HCT116 (cell line): ENCODE results near the gene CFAP97D1. TPM values are rescaled to one million over a fixed set of nuclear protein-coding genes. Genes with fewer than 3 reads are reported as not detected.

Source experiments
- ATAC-seq: fragments of 200-7000 bp; cut with Tn5 transposase; 2 replicates; pipeline ENCODE4 v1.9.1; 2020; ENCODE audit warnings: mild to moderate bottlenecking, moderate library complexity
- BruUV-seq: library from RNA; stranded (reverse); fragments of 400-500 nt; replicated peaks from 2 replicates; lab custom pipeline; 2021; lab: Mats Ljungman, UMichigan
- CTCF ChIA-PET: fragments of 300-600 bp; sonication (Branson Sonifier 250); formaldehyde crosslinking; loops from one replicate; lab custom pipeline; 2021; ENCODE audit warnings: antibody characterized with exemption; lab: Charles Lee
- POLR2A ChIA-PET: fragments of 300-600, 350-600 bp; sonication (Branson Sonifier 250); formaldehyde crosslinking; loops from one replicate; lab custom pipeline; 2021; ENCODE audit warnings: antibody characterized with exemption; lab: Charles Lee
- RAD21 ChIA-PET, 2 experiments: fragments of 300-600 bp; sonication (Branson Sonifier 250); formaldehyde crosslinking; loops; one replicate each; lab custom pipeline; 2023; ENCODE audit warnings: low total read pairs in 2 of 2; ENCODE audit not compliant: uncharacterized antibody in 2 of 2, unreplicated experiment in 2 of 2, low non-redundant PET in 1 of 2; lab: Charles Lee
- DNase-seq: peaks from one replicate; pipeline ENCODE4 v3.0.0-alpha.2; 2010; ENCODE audit warnings: low read depth, low spot score
- H2AFZ ChIP-seq: fragments of 200-600 bp; shearing (Covaris generic), sonication (generic); 2 replicates; pipeline ENCODE4 v1.6.1; 2017; ENCODE audit warnings: low read depth, mixed run types, mixed read lengths, antibody characterized with exemption, low read length; ENCODE audit not compliant: poor library complexity, severe bottlenecking
- H3K27ac ChIP-seq: 2 replicates; pipeline ENCODE4 v1.5.1; 2012; ENCODE audit warnings: low read depth, low read length
- H3K27me3 ChIP-seq: fragments of 200-600 bp; sonication (generic); 2 replicates; pipeline ENCODE4 v1.6.1; 2016; ENCODE audit warnings: mixed run types, low read length, mixed read lengths; ENCODE audit not compliant: insufficient read depth
- H3K36me3 ChIP-seq, 2 experiments: fragments of 200-500 bp in 1 of 2; fragments of 200-600 bp in 1 of 2; sonication (Bioruptor generic) in 1 of 2; sonication (generic) in 1 of 2; 2 replicates each; pipeline versions ENCODE4 v1.5.1 to v1.6.1; 2014 to 2016; ENCODE audit warnings: low read length in 2 of 2, inconsistent platforms in 1 of 2, mixed read lengths in 1 of 2, mixed run types in 1 of 2; ENCODE audit not compliant: insufficient read depth in 2 of 2, control insufficient read depth in 1 of 2
- H3K4me1 ChIP-seq, 2 experiments: fragments of 200-600 bp in 1 of 2; sonication (generic) in 1 of 2; 2 replicates each; pipeline versions ENCODE4 v1.5.1 to v1.6.1; 2012 to 2017; ENCODE audit warnings: low read length in 2 of 2, inconsistent platforms in 1 of 2, mild to moderate bottlenecking in 1 of 2, mixed read lengths in 1 of 2, mixed run types in 1 of 2, moderate library complexity in 1 of 2; ENCODE audit not compliant: insufficient read depth in 2 of 2, control insufficient read depth in 1 of 2
- H3K4me2 ChIP-seq: fragments of 200-600 bp; sonication (generic); 2 replicates; pipeline ENCODE4 v1.6.1; 2017; ENCODE audit warnings: mixed run types, low read length, mixed read lengths
- H3K4me3 ChIP-seq, 2 experiments: fragments of 200-600 bp in 1 of 2; sonication (generic) in 1 of 2; replicated peaks in 1 of 2; 2 replicates each; pipeline ENCODE4 v1.5.1; 2011 to 2016; ENCODE audit warnings: low read length in 2 of 2, control low read depth in 1 of 2, low read depth in 1 of 2, mild to moderate bottlenecking in 1 of 2, mixed read lengths in 1 of 2, mixed run types in 1 of 2
- H3K79me2 ChIP-seq: fragments of 200-600 bp; sonication (generic); 2 replicates; pipeline ENCODE4 v1.6.1; 2017; ENCODE audit warnings: mild to moderate bottlenecking, mixed run types, low read length, moderate library complexity, mixed read lengths; ENCODE audit not compliant: insufficient read depth
- H3K9ac ChIP-seq: fragments of 200-600 bp; sonication (generic); 2 replicates; pipeline ENCODE4 v1.6.1; 2016; ENCODE audit warnings: low read length, mixed read lengths
- H3K9me2 ChIP-seq: fragments of 200-600 bp; sonication (generic), shearing (Covaris generic); 2 replicates; pipeline ENCODE4 v1.6.1; 2017; ENCODE audit warnings: mixed run types, mild to moderate bottlenecking, moderate library complexity; ENCODE audit not compliant: insufficient read depth
- H3K9me3 ChIP-seq, 2 experiments: fragments of 200-500 bp in 1 of 2; fragments of 200-600 bp in 1 of 2; sonication (Bioruptor generic) in 1 of 2; sonication (generic) in 1 of 2; 2 replicates each; pipeline ENCODE4 v1.6.1; 2014 to 2017; ENCODE audit warnings: low read length in 2 of 2, mixed read lengths in 2 of 2, inconsistent platforms in 1 of 2, low read depth in 1 of 2, mild to moderate bottlenecking in 1 of 2, mixed run types in 1 of 2, moderate library complexity in 1 of 2; ENCODE audit not compliant: control insufficient read depth in 1 of 2, insufficient read depth in 1 of 2
- H4K20me1 ChIP-seq: fragments of 200-600 bp; sonication (generic), shearing (Covaris generic); 2 replicates; pipeline ENCODE4 v1.6.1; 2017; ENCODE audit warnings: mixed run types, mild to moderate bottlenecking, moderate library complexity; ENCODE audit not compliant: insufficient read depth
- CBX3 ChIP-seq: IDR thresholded peaks from 2 replicates; pipeline ENCODE4 v1.6.1; 2012; ENCODE audit warnings: low read depth
- CEBPB ChIP-seq: IDR thresholded peaks from 2 replicates; pipeline ENCODE4 v1.6.1; 2012; ENCODE audit warnings: low read depth
- EGR1 ChIP-seq: IDR thresholded peaks from 2 replicates; pipeline ENCODE4 v1.6.1; 2012; ENCODE audit warnings: low read depth
- EZH2 ChIP-seq: fragments of 200-600 bp; sonication (generic); IDR thresholded peaks from 2 replicates; pipeline ENCODE4 v1.6.1; 2017; ENCODE audit warnings: antibody characterized with exemption, mixed run types
- EZH2phosphoT487 ChIP-seq: fragments of 200-600 bp; IDR thresholded peaks from 2 replicates; pipeline ENCODE4 v1.6.1; 2018; ENCODE audit warnings: antibody characterized with exemption, borderline replicate concordance
- JUND ChIP-seq: IDR thresholded peaks from 2 replicates; pipeline ENCODE4 v1.6.1; 2012
- POLR2A ChIP-seq: IDR thresholded peaks from 2 replicates; pipeline ENCODE4 v1.7.0; 2011; ENCODE audit warnings: borderline replicate concordance; ENCODE audit not compliant: insufficient read depth, insufficient read length; ENCODE audit errors: extremely low read depth
- SIN3A ChIP-seq: IDR thresholded peaks from 2 replicates; pipeline ENCODE4 v1.6.1; 2012; ENCODE audit warnings: low read depth
- YY1 ChIP-seq: IDR thresholded peaks from 2 replicates; pipeline ENCODE4 v1.6.1; 2011; ENCODE audit warnings: low read length, low read depth, moderate library complexity, mild to moderate bottlenecking; ENCODE audit not compliant: insufficient replicate concordance; ENCODE audit errors: extremely low read depth
- ZFX ChIP-seq: fragments of 450-650 bp; IDR thresholded peaks from 2 replicates; pipeline ENCODE4 v1.6.1; 2017
- ZNF274 ChIP-seq: fragments of 200-500 bp; sonication (Bioruptor generic); IDR thresholded peaks from 2 replicates; pipeline ENCODE4 v1.6.1; 2014; ENCODE audit warnings: mild to moderate bottlenecking, low read depth, low read length, inconsistent platforms
- intact Hi-C: fragments of 100-400 bp; cut with micrococcal nuclease; formaldehyde crosslinking; loops from 2 replicates; pipeline ENCODE4 v1.10.0; 2022
- total RNA-seq: library from RNA; stranded (reverse); gene quantifications from one replicate; pipeline ENCODE4 v1.2.1, GENCODE V29; 2021; ENCODE audit not compliant: unreplicated experiment
- TF ChIP-seq, protein P1 (sequence below): IDR thresholded peaks from 2 replicates; pipeline ENCODE4 v1.6.1; 2012; ENCODE audit warnings: low read depth
- TF ChIP-seq, protein P2 (sequence below): IDR thresholded peaks from 2 replicates; pipeline ENCODE4 v1.6.1; 2012
- TF ChIP-seq, protein P3 (sequence below): IDR thresholded peaks from 2 replicates; pipeline ENCODE4 v1.6.1; 2012
- TF ChIP-seq, protein P4 (sequence below): IDR thresholded peaks from 2 replicates; pipeline ENCODE4 v1.6.1; 2011; ENCODE audit warnings: mild to moderate bottlenecking, low read length, moderate library complexity; ENCODE audit not compliant: insufficient replicate concordance; ENCODE audit errors: extremely low read depth

CFAP97D1 gene
- total RNA-seq, 1 experiment from 2014 or later = 0.15 TPM

DNA sequence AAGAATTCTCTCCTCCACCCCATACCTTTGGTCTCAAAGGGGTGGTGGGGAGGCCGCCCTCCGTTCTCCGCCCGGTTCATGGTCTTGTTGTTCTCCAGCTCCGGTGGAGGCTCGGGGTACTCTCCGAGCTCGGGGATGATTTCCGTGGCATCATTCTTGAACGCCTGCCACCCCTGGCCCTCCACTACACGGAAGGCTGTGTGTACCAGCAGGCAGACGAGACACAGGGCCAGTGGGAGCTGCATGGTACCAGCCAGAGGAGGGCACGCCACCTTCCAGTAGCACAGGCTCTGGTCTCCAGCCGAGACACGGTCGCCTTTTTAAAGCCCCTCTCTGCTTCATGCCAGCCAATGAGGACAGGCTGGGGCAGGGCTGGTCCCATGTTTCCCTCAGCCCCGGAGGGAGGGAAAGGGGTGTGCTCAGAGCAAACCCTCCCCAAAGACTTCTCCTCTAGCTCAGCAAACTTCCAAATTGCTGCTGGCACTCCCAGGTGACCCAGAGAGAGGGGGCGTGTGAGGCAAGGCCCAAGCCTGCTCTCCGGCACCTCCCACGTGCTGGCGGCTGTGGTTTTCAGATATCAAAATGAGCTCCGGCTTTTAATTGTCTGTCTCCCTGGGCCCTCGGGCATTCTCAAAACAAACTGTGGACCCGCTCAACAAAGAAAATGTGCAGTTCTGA lies 21.6 kb upstream of the CFAP97D1 start, which contains the start of gene SOST:
TSS of gene SOST (minus strand) at position 295 of the 678 bp plus-strand sequence. CDS start at position 245, 50 bp downstream.
- peaks cover 0 to 12% of the 10 kb centered on the region in 2 experiments; a peak in 2 of 4 replicates for H3K4me1 ChIP-seq
- ChIA-PET CTCF (interaction anchor here (2.4 to 7.6 kb wide), 2 partner anchors 63 to 182 kb away, joined by 19 to 158 read pairs; no protein-coding TSS in a partner anchor), RAD21 (interaction anchor here (2.5 to 2.8 kb wide), 2 partner anchors 64 kb away, joined by 11 to 15 read pairs; no protein-coding TSS in a partner anchor)
- H3K36me3 ChIP-seq = no peaks in the 10 kb centered on the region
- DNase-seq = no peak
- H3K79me2 ChIP-seq = no peaks in the 10 kb centered on the region
- ATAC-seq = no peak
- no peak within 1 kb of the TSS for H3K4me2 ChIP-seq
- no TSS peak for BruUV-seq
- H2AFZ ChIP-seq = no peak within 1 kb of the TSS
- H3K9ac ChIP-seq = no peak within 1 kb of the TSS
- H3K9me2 ChIP-seq = no peaks in the 10 kb centered on the region
- no peak for TF ChIP-seq CEBPB
- no peak for TF ChIP-seq EZH2
- TF ChIP-seq ZNF274 = no peak
- TF ChIP-seq, protein P1, sequence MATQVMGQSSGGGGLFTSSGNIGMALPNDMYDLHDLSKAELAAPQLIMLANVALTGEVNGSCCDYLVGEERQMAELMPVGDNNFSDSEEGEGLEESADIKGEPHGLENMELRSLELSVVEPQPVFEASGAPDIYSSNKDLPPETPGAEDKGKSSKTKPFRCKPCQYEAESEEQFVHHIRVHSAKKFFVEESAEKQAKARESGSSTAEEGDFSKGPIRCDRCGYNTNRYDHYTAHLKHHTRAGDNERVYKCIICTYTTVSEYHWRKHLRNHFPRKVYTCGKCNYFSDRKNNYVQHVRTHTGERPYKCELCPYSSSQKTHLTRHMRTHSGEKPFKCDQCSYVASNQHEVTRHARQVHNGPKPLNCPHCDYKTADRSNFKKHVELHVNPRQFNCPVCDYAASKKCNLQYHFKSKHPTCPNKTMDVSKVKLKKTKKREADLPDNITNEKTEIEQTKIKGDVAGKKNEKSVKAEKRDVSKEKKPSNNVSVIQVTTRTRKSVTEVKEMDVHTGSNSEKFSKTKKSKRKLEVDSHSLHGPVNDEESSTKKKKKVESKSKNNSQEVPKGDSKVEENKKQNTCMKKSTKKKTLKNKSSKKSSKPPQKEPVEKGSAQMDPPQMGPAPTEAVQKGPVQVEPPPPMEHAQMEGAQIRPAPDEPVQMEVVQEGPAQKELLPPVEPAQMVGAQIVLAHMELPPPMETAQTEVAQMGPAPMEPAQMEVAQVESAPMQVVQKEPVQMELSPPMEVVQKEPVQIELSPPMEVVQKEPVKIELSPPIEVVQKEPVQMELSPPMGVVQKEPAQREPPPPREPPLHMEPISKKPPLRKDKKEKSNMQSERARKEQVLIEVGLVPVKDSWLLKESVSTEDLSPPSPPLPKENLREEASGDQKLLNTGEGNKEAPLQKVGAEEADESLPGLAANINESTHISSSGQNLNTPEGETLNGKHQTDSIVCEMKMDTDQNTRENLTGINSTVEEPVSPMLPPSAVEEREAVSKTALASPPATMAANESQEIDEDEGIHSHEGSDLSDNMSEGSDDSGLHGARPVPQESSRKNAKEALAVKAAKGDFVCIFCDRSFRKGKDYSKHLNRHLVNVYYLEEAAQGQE = no peak
- no peak for TF ChIP-seq POLR2A
- TF ChIP-seq SIN3A = no peak
- TF ChIP-seq EGR1 = no peak
- no peak for TF ChIP-seq ZFX
- TF ChIP-seq EZH2phosphoT487 = no peak
- TF ChIP-seq CBX3 = no peak
- TF ChIP-seq, protein P2, sequence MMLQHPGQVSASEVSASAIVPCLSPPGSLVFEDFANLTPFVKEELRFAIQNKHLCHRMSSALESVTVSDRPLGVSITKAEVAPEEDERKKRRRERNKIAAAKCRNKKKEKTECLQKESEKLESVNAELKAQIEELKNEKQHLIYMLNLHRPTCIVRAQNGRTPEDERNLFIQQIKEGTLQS = no peak
- no peak for TF ChIP-seq YY1
- TF ChIP-seq, protein P3, sequence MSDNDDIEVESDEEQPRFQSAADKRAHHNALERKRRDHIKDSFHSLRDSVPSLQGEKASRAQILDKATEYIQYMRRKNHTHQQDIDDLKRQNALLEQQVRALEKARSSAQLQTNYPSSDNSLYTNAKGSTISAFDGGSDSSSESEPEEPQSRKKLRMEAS = no peak
- TF ChIP-seq, protein P4, sequence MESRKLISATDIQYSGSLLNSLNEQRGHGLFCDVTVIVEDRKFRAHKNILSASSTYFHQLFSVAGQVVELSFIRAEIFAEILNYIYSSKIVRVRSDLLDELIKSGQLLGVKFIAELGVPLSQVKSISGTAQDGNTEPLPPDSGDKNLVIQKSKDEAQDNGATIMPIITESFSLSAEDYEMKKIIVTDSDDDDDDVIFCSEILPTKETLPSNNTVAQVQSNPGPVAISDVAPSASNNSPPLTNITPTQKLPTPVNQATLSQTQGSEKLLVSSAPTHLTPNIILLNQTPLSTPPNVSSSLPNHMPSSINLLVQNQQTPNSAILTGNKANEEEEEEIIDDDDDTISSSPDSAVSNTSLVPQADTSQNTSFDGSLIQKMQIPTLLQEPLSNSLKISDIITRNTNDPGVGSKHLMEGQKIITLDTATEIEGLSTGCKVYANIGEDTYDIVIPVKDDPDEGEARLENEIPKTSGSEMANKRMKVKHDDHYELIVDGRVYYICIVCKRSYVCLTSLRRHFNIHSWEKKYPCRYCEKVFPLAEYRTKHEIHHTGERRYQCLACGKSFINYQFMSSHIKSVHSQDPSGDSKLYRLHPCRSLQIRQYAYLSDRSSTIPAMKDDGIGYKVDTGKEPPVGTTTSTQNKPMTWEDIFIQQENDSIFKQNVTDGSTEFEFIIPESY = no peak
- TF ChIP-seq JUND = no peak
- TF ChIP-seq, all 23 proteins: peak for 0
- H3K27me3 ChIP-seq = no peaks in the 10 kb centered on the region
- no peaks in the 10 kb centered on the region for H4K20me1 ChIP-seq
- H3K9me3 ChIP-seq = no peaks in the 10 kb centered on the region
- no peak within 1 kb of the TSS for H3K27ac ChIP-seq
- H3K4me3 ChIP-seq = no peak within 1 kb of the TSS
- intact Hi-C loops = no loop called here
- POLR2A ChIA-PET = no interaction called here
